ENCODE data around the gene CYBA. TPM values are rescaled to one million over a fixed set of nuclear protein-coding genes. Genes with fewer than 3 reads are reported as not detected.

The CYBA gene
- total RNA-seq, 2 donors from 2014 or later = 188 to 220 TPM

GRCh38 chr16:88645941-88646340 is 4.9 kb downstream of the CYBA start:
- H3K9ac ChIP-seq (ENCODE audit: extremely low read depth, low read length, poor library complexity, severe bottlenecking) = no peak overlapping the region
- TF ChIP-seq CTCF (conservative IDR thresholded peaks at IDR 0.05) = no peak
- no peak for DNase-seq
- WGBS, 2 experiments (ENCODE audit: insufficient coverage in 1 of 2, insufficient read length in 1 of 2) = 92% methylated on average over 20 to 23 of the region's 23 CpGs
- H3K4me3 ChIP-seq (ENCODE audit: low read length) = no peak overlapping the region
- no peak overlapping the region for H3K4me3 Mint-ChIP-seq
- H3K27ac Mint-ChIP-seq = no peak overlapping the region
- H3K36me3 Mint-ChIP-seq (ENCODE audit: low read depth) = peaks cover 16% of the 10 kb centered on the region
- no peaks in the 10 kb centered on the region for H3K9me3 ChIP-seq (ENCODE audit: control insufficient read depth, low read length)
- peak overlapping the region; percentile 24 for H3K27ac ChIP-seq (ENCODE audit: low read depth, low read length)
- no peaks in the 10 kb centered on the region for H3K4me1 ChIP-seq (ENCODE audit: control insufficient read depth, insufficient read depth, low read length)
- H3K9me3 Mint-ChIP-seq = no peaks in the 10 kb centered on the region
- no peaks in the 10 kb centered on the region for H3K27me3 ChIP-seq (ENCODE audit: control insufficient read depth, insufficient read depth, low read length, poor library complexity, severe bottlenecking)
- peaks cover 3% of the 10 kb centered on the region for H3K36me3 ChIP-seq (ENCODE audit: control insufficient read depth, insufficient read depth, low read length)
- H3K27me3 Mint-ChIP-seq (ENCODE audit: insufficient read depth) = no peaks in the 10 kb centered on the region
- peaks cover 5% of the 10 kb centered on the region for H3K4me1 Mint-ChIP-seq

GRCh38 chr16:88645455-88645854 is 5.4 kb downstream of the CYBA start:
- H3K4me1 Mint-ChIP-seq = peaks cover 5% of the 10 kb centered on the region
- no peak overlapping the region for H3K27ac Mint-ChIP-seq

GRCh38 chr16:88643644-88643932 is 7.3 kb downstream of the CYBA start:
- Mint-ChIP-seq H3K9me3 (no peaks in the 10 kb centered on the region), H3K4me3 (no peak overlapping the region), H3K27ac (no peak overlapping the region), H3K27me3 (ENCODE audit: insufficient read depth) (peaks cover 7% of the 10 kb centered on the region), H3K36me3 (ENCODE audit: low read depth) (peaks cover 13% of the 10 kb centered on the region), H3K4me1 (no peaks in the 10 kb centered on the region)
- no peak for TF ChIP-seq CTCF (conservative IDR thresholded peaks at IDR 0.05)
- no peak overlapping the region for H3K27ac ChIP-seq (ENCODE audit: low read depth, low read length)
- H3K27me3 ChIP-seq (ENCODE audit: control insufficient read depth, insufficient read depth, low read length, poor library complexity, severe bottlenecking) = no peaks in the 10 kb centered on the region
- H3K36me3 ChIP-seq (ENCODE audit: control insufficient read depth, insufficient read depth, low read length) = peaks cover 3% of the 10 kb centered on the region
- no peaks in the 10 kb centered on the region for H3K4me1 ChIP-seq (ENCODE audit: control insufficient read depth, insufficient read depth, low read length)
- no peak overlapping the region for H3K9ac ChIP-seq (ENCODE audit: extremely low read depth, low read length, poor library complexity, severe bottlenecking)
- DNase-seq = no peak
- H3K4me3 ChIP-seq (ENCODE audit: low read length) = no peak overlapping the region
- 88 to 100% methylated on average over 3 to 9 of the region's 9 CpGs for WGBS, 2 experiments (ENCODE audit: insufficient coverage in 1 of 2, insufficient read length in 1 of 2)
- no peaks in the 10 kb centered on the region for H3K9me3 ChIP-seq (ENCODE audit: control insufficient read depth, low read length)

More at GRCh38 chr16:88645455-88645854, 5.4 kb downstream of the CYBA start:
- 96% methylated on average over 13 to 16 of the region's 16 CpGs for WGBS, 2 experiments (ENCODE audit: insufficient coverage in 1 of 2, insufficient read length in 1 of 2)
- Histone ChIP-seq H3K36me3 (ENCODE audit: control insufficient read depth, insufficient read depth, low read length) (peaks cover 3% of the 10 kb centered on the region), H3K27me3 (ENCODE audit: control insufficient read depth, insufficient read depth, low read length, poor library complexity, severe bottlenecking) (no peaks in the 10 kb centered on the region), H3K9ac (ENCODE audit: extremely low read depth, low read length, poor library complexity, severe bottlenecking) (no peak overlapping the region), H3K4me1 (ENCODE audit: control insufficient read depth, insufficient read depth, low read length) (no peaks in the 10 kb centered on the region), H3K27ac (ENCODE audit: low read depth, low read length) (no peak overlapping the region), H3K9me3 (ENCODE audit: control insufficient read depth, low read length) (no peaks in the 10 kb centered on the region), H3K4me3 (ENCODE audit: low read length) (no peak overlapping the region)
- H3K4me3 Mint-ChIP-seq = no peak overlapping the region
- peaks cover 16% of the 10 kb centered on the region for H3K36me3 Mint-ChIP-seq (ENCODE audit: low read depth)
- H3K9me3 Mint-ChIP-seq = no peaks in the 10 kb centered on the region
- H3K27me3 Mint-ChIP-seq (ENCODE audit: insufficient read depth) = no peaks in the 10 kb centered on the region
- no peak for DNase-seq
- TF ChIP-seq CTCF (conservative IDR thresholded peaks at IDR 0.05) = no peak
